T-helper 2 cell treated with Interferon-gamma antibody and Interleukin-4, amounts not matched to agents 5 μg/mL and 100 μg/mL, for 36 hours (primary cell): ENCODE measurements around the gene AP1M1.

Experiments
- DNase-seq: peaks from one replicate; pipeline ENCODE4 v3.0.0; 2021; ENCODE audit warnings: low spot score
- H3K27ac Mint-ChIP-seq: one replicate; pipeline ENCODE4 v1.8.0; 2021; ENCODE audit warnings: mild to moderate bottlenecking, mixed read lengths
- H3K27me3 Mint-ChIP-seq: one replicate; pipeline ENCODE4 v1.8.0; 2021; ENCODE audit warnings: low read depth, mixed read lengths
- H3K36me3 Mint-ChIP-seq: one replicate; pipeline ENCODE4 v1.8.0; 2021; ENCODE audit warnings: low read depth, mixed read lengths
- H3K4me1 Mint-ChIP-seq: one replicate; pipeline ENCODE4 v1.8.0; 2021; ENCODE audit warnings: low read depth, mixed read lengths
- H3K4me3 Mint-ChIP-seq: one replicate; pipeline ENCODE4 v1.8.0; 2022; ENCODE audit warnings: mild to moderate bottlenecking, moderate library complexity, mixed read lengths
- H3K9me3 Mint-ChIP-seq: one replicate; pipeline ENCODE4 v1.8.0; 2021; ENCODE audit warnings: mixed read lengths

The AP1M1 gene

GRCh38 chr19:16247353-16248182, 49.9 kb downstream of the AP1M1 start:
- Mint-ChIP-seq H3K27ac (peak overlapping the region; percentile 38), H3K4me3 (no peak overlapping the region), H3K4me1 (peaks cover 16% of the 10 kb centered on the region), H3K9me3 (no peaks in the 10 kb centered on the region), H3K36me3 (peaks cover 4% of the 10 kb centered on the region), H3K27me3 (peaks cover 12% of the 10 kb centered on the region)
- peak; percentile 66 for DNase-seq

- H3K4me1 Mint-ChIP-seq: peaks cover 16% of the 10 kb centered on the region
- H3K27me3 Mint-ChIP-seq: peaks cover 12% of the 10 kb centered on the region
- H3K4me3 Mint-ChIP-seq: no peak overlapping the region
- H3K27ac Mint-ChIP-seq: no peak overlapping the region
- H3K9me3 Mint-ChIP-seq: no peaks in the 10 kb centered on the region
- peaks cover 4% of the 10 kb centered on the region for H3K36me3 Mint-ChIP-seq
- DNase-seq: no peak
Measured at GRCh38 chr19:16248380-16249023, 50.8 kb downstream of the AP1M1 start.

- DNase-seq: no peak
- Mint-ChIP-seq H3K9me3 (no peaks in the 10 kb centered on the region), H3K27me3 (peaks cover 13% of the 10 kb centered on the region), H3K36me3 (no peaks in the 10 kb centered on the region), H3K27ac (no peak overlapping the region), H3K4me3 (no peak overlapping the region), H3K4me1 (peaks cover 10% of the 10 kb centered on the region)
Measured at GRCh38 chr19:16249826-16250404, 52.2 kb downstream of the AP1M1 start.

GRCh38 chr19:16252459-16253205, 54.9 kb downstream of the AP1M1 start:
- no peak overlapping the region for H3K27ac Mint-ChIP-seq
- no peak overlapping the region for H3K4me3 Mint-ChIP-seq
- H3K27me3 Mint-ChIP-seq: peaks cover 5% of the 10 kb centered on the region
- no peaks in the 10 kb centered on the region for H3K9me3 Mint-ChIP-seq
- H3K36me3 Mint-ChIP-seq: no peaks in the 10 kb centered on the region
- DNase-seq: no peak
- peaks cover 5% of the 10 kb centered on the region for H3K4me1 Mint-ChIP-seq

GRCh38 chr19:16254851-16255408, 57.2 kb downstream of the AP1M1 start:
- Mint-ChIP-seq H3K27ac (no peak overlapping the region), H3K9me3 (no peaks in the 10 kb centered on the region), H3K4me3 (no peak overlapping the region), H3K4me1 (peaks cover 9% of the 10 kb centered on the region), H3K36me3 (no peaks in the 10 kb centered on the region), H3K27me3 (peaks cover 8% of the 10 kb centered on the region)
- no peak for DNase-seq

GRCh38 chr19:16257509-16258002, 59.8 kb downstream of the AP1M1 start:
- H3K4me3 Mint-ChIP-seq: no peak overlapping the region
- no peaks in the 10 kb centered on the region for H3K9me3 Mint-ChIP-seq
- no peak overlapping the region for H3K27ac Mint-ChIP-seq
- H3K27me3 Mint-ChIP-seq: peaks cover 10% of the 10 kb centered on the region
- H3K4me1 Mint-ChIP-seq: peaks cover 32% of the 10 kb centered on the region
- H3K36me3 Mint-ChIP-seq: no peaks in the 10 kb centered on the region
- DNase-seq: no peak

GRCh38 chr19:16258440-16258903, 60.8 kb downstream of the AP1M1 start:
- no peaks in the 10 kb centered on the region for H3K36me3 Mint-ChIP-seq

GRCh38 chr19:16259385-16260159, 61.9 kb downstream of the AP1M1 start:
- Mint-ChIP-seq H3K27me3 (peaks cover 10% of the 10 kb centered on the region), H3K9me3 (no peaks in the 10 kb centered on the region), H3K27ac (peak overlapping the region; percentile 75), H3K4me3 (peak overlapping the region; percentile 73), H3K36me3 (no peaks in the 10 kb centered on the region), H3K4me1 (peaks cover 36% of the 10 kb centered on the region)
- no peak for DNase-seq

More at GRCh38 chr19:16258440-16258903, 60.8 kb downstream of the AP1M1 start:
- H3K4me1 Mint-ChIP-seq: peaks cover 36% of the 10 kb centered on the region
- H3K4me3 Mint-ChIP-seq: no peak overlapping the region
- H3K27me3 Mint-ChIP-seq: peaks cover 10% of the 10 kb centered on the region
- H3K27ac Mint-ChIP-seq: no peak overlapping the region
- H3K9me3 Mint-ChIP-seq: no peaks in the 10 kb centered on the region
- DNase-seq: no peak

- Mint-ChIP-seq H3K27me3 (peaks cover 12% of the 10 kb centered on the region), H3K27ac (peak overlapping the region; percentile 12), H3K9me3 (no peaks in the 10 kb centered on the region), H3K36me3 (peaks cover 2% of the 10 kb centered on the region), H3K4me1 (peaks cover 41% of the 10 kb centered on the region), H3K4me3 (no peak overlapping the region)
- DNase-seq: no peak
Measured at GRCh38 chr19:16260160-16260811, 62.6 kb downstream of the AP1M1 start.

- DNase-seq: no peak
- peaks cover 44% of the 10 kb centered on the region for H3K4me1 Mint-ChIP-seq
- peaks cover 12% of the 10 kb centered on the region for H3K27me3 Mint-ChIP-seq
- H3K9me3 Mint-ChIP-seq: no peaks in the 10 kb centered on the region
- peak overlapping the region; percentile 61 for H3K4me3 Mint-ChIP-seq
- H3K27ac Mint-ChIP-seq: peak overlapping the region; percentile 58
- H3K36me3 Mint-ChIP-seq: peaks cover 2% of the 10 kb centered on the region
Measured at GRCh38 chr19:16260812-16261161, 63.1 kb downstream of the AP1M1 start.

GRCh38 chr19:16261584-16262368, 64.1 kb downstream of the AP1M1 start:
- no peak for DNase-seq
- Mint-ChIP-seq H3K4me1 (peaks cover 54% of the 10 kb centered on the region), H3K27me3 (peaks cover 18% of the 10 kb centered on the region), H3K4me3 (peak overlapping the region; percentile 75), H3K27ac (peak overlapping the region; percentile 58), H3K36me3 (peaks cover 6% of the 10 kb centered on the region), H3K9me3 (no peaks in the 10 kb centered on the region)

GRCh38 chr19:16262618-16263017, 64.9 kb downstream of the AP1M1 start:
- Mint-ChIP-seq H3K9me3 (no peaks in the 10 kb centered on the region), H3K36me3 (peaks cover 8% of the 10 kb centered on the region), H3K4me1 (peaks cover 60% of the 10 kb centered on the region), H3K27ac (no peak overlapping the region), H3K27me3 (peaks cover 21% of the 10 kb centered on the region), H3K4me3 (peak overlapping the region; percentile 75)
- no peak for DNase-seq
